ENCODE measurements around the gene MATN1.

The MATN1 gene

GRCh38 chr1:30738715-30739559 is 15.6 kb upstream of the MATN1 start:
- H3K79me2 ChIP-seq = no peaks in the 10 kb centered on the region
- no peak overlapping the region for H3K4me3 ChIP-seq (ENCODE audit: low read depth, low read length)
- no peak overlapping the region for H3K4me2 ChIP-seq (ENCODE audit: low read length)
- no peaks in the 10 kb centered on the region for H3K4me1 ChIP-seq
- no peaks in the 10 kb centered on the region for H3K36me3 ChIP-seq (ENCODE audit: control insufficient read depth, insufficient read depth, low read length)
- no peak overlapping the region for H3K9ac ChIP-seq
- H3K27ac ChIP-seq = no peak overlapping the region
- no peak for TF ChIP-seq CTCF (IDR thresholded peaks at IDR 0.05)
- H3K9me3 ChIP-seq (ENCODE audit: control insufficient read depth, low read length) = peaks cover 3% of the 10 kb centered on the region
- H2AFZ ChIP-seq = no peak overlapping the region
- no peaks in the 10 kb centered on the region for H3K27me3 ChIP-seq (ENCODE audit: control insufficient read depth, insufficient read depth, low read length)

- no peak overlapping the region for H3K27ac ChIP-seq
- no peak for TF ChIP-seq CTCF (IDR thresholded peaks at IDR 0.05)
Measured at GRCh38 chr1:30738040-30738714, 14.8 kb upstream of the MATN1 start.

GRCh38 chr1:30737357-30738039 is 14.1 kb upstream of the MATN1 start:
- Histone ChIP-seq H3K27ac (no peak overlapping the region), H3K36me3 (ENCODE audit: control insufficient read depth, insufficient read depth, low read length) (no peaks in the 10 kb centered on the region), H3K4me3 (ENCODE audit: low read depth, low read length) (no peak overlapping the region), H3K27me3 (ENCODE audit: control insufficient read depth, insufficient read depth, low read length) (no peaks in the 10 kb centered on the region), H3K9me3 (ENCODE audit: control insufficient read depth, low read length) (peaks cover 3% of the 10 kb centered on the region), H2AFZ (no peak overlapping the region), H3K79me2 (no peaks in the 10 kb centered on the region), H3K4me1 (no peaks in the 10 kb centered on the region), H3K9ac (no peak overlapping the region), H3K4me2 (ENCODE audit: low read length) (no peak overlapping the region)
- no peak for TF ChIP-seq CTCF (IDR thresholded peaks at IDR 0.05)

More at GRCh38 chr1:30738040-30738714, 14.8 kb upstream of the MATN1 start:
- Histone ChIP-seq H3K4me1 (no peaks in the 10 kb centered on the region), H3K9me3 (ENCODE audit: control insufficient read depth, low read length) (peaks cover 3% of the 10 kb centered on the region), H3K27me3 (ENCODE audit: control insufficient read depth, insufficient read depth, low read length) (no peaks in the 10 kb centered on the region), H3K9ac (no peak overlapping the region), H3K79me2 (no peaks in the 10 kb centered on the region), H2AFZ (no peak overlapping the region), H3K36me3 (ENCODE audit: control insufficient read depth, insufficient read depth, low read length) (no peaks in the 10 kb centered on the region), H3K4me3 (ENCODE audit: low read depth, low read length) (no peak overlapping the region), H3K4me2 (ENCODE audit: low read length) (no peak overlapping the region)

GRCh38 chr1:30735668-30736498 is 12.5 kb upstream of the MATN1 start:
- Histone ChIP-seq H3K4me3 (ENCODE audit: low read depth, low read length) (no peak overlapping the region), H3K4me1 (no peaks in the 10 kb centered on the region), H3K36me3 (ENCODE audit: control insufficient read depth, insufficient read depth, low read length) (no peaks in the 10 kb centered on the region), H3K4me2 (ENCODE audit: low read length) (no peak overlapping the region), H3K27me3 (ENCODE audit: control insufficient read depth, insufficient read depth, low read length) (no peaks in the 10 kb centered on the region), H3K27ac (no peak overlapping the region), H3K9ac (no peak overlapping the region), H3K79me2 (no peaks in the 10 kb centered on the region), H2AFZ (no peak overlapping the region), H3K9me3 (ENCODE audit: control insufficient read depth, low read length) (peaks cover 3% of the 10 kb centered on the region)
- TF ChIP-seq CTCF (IDR thresholded peaks at IDR 0.05) = no peak

All from parathyroid adenoma (tissue), 2 donors.